Astrocyte of the spinal cord (primary cell): ENCODE measurements around the gene EXOC6B.

Experiments
- DNase-seq: peaks from one replicate; pipeline ENCODE4 v3.0.0; 2011; ENCODE audit warnings: low read depth, low spot score
- H3K4me3 ChIP-seq: 2 replicates; pipeline ENCODE4 v1.5.1; 2011; ENCODE audit warnings: low read depth, mild to moderate bottlenecking, low read length, moderate library complexity
- CTCF ChIP-seq: IDR thresholded peaks from 2 replicates; pipeline ENCODE4 v1.5.1; 2012; ENCODE audit warnings: low read depth, mild to moderate bottlenecking, low read length, inconsistent platforms
- in situ Hi-C: cut with HindIII; loops from 2 replicates; pipeline ENCODE4 v1.10.0; 2017; ENCODE audit warnings: low sequenced_read_pairs

Gene EXOC6B

DNA sequence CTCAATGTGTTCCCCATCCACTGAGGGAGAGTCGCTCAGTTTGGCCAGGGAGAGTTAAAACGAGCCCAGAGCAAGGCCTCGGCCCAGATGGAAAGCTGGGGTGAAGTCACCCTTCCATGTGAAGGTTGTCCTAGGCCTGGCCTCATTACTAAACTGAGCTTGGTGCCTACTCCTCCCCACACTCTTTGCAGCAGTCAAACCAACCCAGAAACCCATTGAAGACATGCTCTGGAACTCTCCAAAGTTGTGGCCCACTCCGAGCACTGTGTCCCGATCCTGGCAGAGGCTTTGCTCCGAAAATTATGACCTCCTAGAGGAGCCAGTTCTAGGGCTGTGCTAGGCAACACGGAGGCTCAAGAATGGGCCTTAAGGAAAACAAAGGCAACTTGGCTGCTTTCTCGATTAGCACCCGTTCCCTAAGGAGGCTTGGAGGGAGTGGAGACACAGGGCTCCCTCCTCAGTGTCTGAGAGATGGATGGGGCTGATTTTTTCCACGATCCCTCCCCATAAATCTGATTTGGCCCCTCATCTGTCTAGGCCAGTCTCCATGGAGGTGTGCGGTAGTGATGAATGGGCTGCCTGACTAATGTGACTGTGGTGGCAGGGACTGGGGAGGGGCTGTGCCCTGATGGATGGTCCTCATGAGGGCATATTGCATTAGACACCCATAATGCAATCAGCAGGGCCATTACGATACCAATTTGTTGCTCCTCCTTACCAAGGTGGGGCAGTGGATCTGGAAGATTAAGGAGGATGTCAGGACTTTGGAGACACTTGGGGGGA is 666.4 kb downstream of the EXOC6B start:
- in situ Hi-C loops: no loop called here
- no peak for DNase-seq
- H3K4me3 ChIP-seq: no peak overlapping the region
- no peak for TF ChIP-seq CTCF

GRCh38 chr2:72157871-72158771 is 667.7 kb downstream of the EXOC6B start:
- H3K4me3 ChIP-seq: no peak overlapping the region
- in situ Hi-C loops: no loop called here
- TF ChIP-seq CTCF: no peak
- DNase-seq: no peak

DNA sequence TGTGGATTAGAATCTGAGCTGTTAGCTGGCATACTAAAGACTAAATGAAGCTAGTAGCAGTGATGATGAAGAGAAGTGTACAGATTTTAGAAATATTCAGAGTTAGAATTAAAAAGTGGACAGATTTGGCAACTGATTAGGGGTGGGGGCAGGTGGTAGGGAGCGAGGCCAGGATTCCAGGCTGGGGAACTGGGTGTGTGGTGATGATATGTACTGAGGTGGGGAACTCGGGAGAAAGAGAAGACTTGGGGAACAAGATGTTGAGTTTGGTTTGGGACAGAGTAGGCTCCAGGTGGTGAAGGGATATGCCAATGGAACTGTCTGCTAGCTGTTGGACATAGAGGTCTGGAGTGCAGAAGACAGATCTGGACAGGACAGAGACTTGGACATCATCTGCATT is 669.0 kb downstream of the EXOC6B start:
- in situ Hi-C loops: no loop called here
- H3K4me3 ChIP-seq: no peak overlapping the region
- no peak for TF ChIP-seq CTCF
- no peak for DNase-seq

- no peak overlapping the region for H3K4me3 ChIP-seq
- no peak for TF ChIP-seq CTCF
- in situ Hi-C loops: no loop called here
- no peak for DNase-seq
These were observed 670.1 kb downstream of the EXOC6B start for GRCh38 chr2:72155737-72156136.

GRCh38 chr2:72155151-72155550 is 670.7 kb downstream of the EXOC6B start:
- no peak for DNase-seq
- no peak for TF ChIP-seq CTCF
- in situ Hi-C loops: no loop called here
- no peak overlapping the region for H3K4me3 ChIP-seq

DNA sequence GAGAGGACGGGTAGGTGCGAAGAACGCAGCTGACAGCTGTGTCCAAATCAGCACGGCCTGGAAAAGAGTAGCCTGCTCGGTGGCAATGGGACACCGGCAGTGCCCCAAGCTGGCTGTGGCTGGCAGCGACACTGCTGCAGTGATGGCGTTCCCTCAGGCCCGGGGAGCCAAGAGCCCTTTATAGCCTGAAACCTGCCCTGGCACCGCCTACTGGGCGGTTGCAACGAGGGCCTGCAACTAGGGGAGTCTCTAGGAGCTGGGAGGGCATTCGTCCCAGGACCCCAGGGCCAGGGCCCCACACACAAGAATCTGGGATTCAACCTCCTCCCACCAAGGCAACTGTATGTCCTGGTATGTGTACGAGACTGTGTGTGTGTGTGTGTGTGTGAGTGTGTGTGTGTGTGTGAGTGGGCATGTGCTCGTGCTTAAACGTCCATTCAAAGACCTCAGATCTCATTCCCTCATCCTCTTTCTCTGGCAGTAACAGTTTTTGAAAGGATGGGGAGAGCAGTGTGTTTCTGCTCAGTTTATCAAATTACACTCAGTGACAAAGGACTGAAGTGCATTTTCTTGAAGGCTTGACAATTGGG is 671.4 kb downstream of the EXOC6B start:
- no peak overlapping the region for H3K4me3 ChIP-seq
- TF ChIP-seq CTCF: no peak
- DNase-seq: no peak
- in situ Hi-C loops: no loop called here
